ENCODE measurements around the gene IMPG2.

IMPG2 gene

DNA sequence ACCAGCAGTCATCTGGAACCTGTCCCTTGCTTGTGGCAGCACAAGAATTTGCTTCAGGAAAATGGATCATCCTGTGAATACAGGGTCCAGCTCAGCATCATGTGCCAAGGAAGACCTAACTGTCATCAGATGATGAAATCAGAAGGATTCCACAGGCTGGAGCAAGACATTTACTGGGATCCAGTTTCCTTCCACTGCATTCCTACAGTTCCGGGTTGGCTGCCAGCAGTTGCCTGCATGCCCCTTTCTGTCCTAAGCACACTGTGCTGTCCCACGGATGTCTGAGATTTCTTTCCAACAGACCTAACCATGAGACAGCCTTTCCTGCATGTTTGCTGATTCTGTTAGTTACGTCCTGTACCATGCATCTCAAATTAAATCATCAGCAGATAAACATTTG is 140.7 kb downstream of the IMPG2 start:
- DNase-seq, result no peak

DNA sequence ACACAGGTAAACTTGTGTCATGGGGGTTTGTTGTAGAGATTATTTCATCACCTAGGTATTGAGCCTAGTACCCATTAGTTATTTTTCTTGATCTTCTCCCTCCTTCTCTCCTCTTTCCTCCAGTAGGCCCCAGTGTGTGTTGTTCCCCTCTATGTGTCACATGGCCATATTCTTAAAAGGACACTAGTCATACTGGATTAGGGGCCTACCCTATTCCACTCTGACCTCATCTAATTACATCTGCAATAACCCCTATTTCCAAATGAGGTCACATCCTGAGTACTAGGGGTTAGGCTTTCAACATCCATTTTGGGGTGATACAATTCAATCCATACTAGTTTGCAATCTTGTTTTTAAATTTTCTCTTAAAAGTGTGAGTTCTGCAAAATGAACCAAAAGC is 142.8 kb downstream of the IMPG2 start:
- DNase-seq, result no peak

Measured in CD4-positive, alpha-beta T cell treated with Interleukin-1 beta for 1 hour (primary cell).